Measurements from ENCODE around the gene WNT5B.

Gene WNT5B

GRCh38 chr12:1620092-1620491 is 8.9 kb upstream of the WNT5B start:
- Histone ChIP-seq H3K9ac (ENCODE audit: low read length) (no peak overlapping the region), H3K9me3 (ENCODE audit: low read length) (no peaks in the 10 kb centered on the region), H3K4me2 (ENCODE audit: low read length) (no peak overlapping the region), H2AFZ (ENCODE audit: low read length) (no peak overlapping the region), H4K20me1 (ENCODE audit: insufficient read depth, low read length) (no peaks in the 10 kb centered on the region), H3K4me1 (ENCODE audit: insufficient read depth, low read length, severe bottlenecking) (no peaks in the 10 kb centered on the region), H3F3A (ENCODE audit: insufficient read depth, low read length) (no peaks in the 10 kb centered on the region), H3K27ac (ENCODE audit: low read depth, low read length, poor library complexity, severe bottlenecking) (no peak overlapping the region), H3K79me2 (ENCODE audit: insufficient read depth, low read length) (no peaks in the 10 kb centered on the region), H3K4me3 (ENCODE audit: low read depth, low read length, poor library complexity, severe bottlenecking) (no peak overlapping the region), H3K9me2 (ENCODE audit: low read depth, low read length) (no peaks in the 10 kb centered on the region), H3K27me3 (ENCODE audit: insufficient read depth, low read length) (0 out of 2 replicates have a peak, but pooled peaks cover 5% of the 10 kb centered on the region), H3K36me3 (ENCODE audit: insufficient read depth, low read length) (no peaks in the 10 kb centered on the region)
- no peak for TF ChIP-seq EZH2 (IDR thresholded peaks at IDR 0.05; ENCODE audit: borderline replicate concordance, low read length)
- no peak for TF ChIP-seq CTCF (IDR thresholded peaks at IDR 0.05; ENCODE audit: low read length)

- Histone ChIP-seq H2AFZ (ENCODE audit: low read length) (no peak overlapping the region), H3K4me2 (ENCODE audit: low read length) (no peak overlapping the region), H3K9ac (ENCODE audit: low read length) (no peak overlapping the region), H3K27me3 (ENCODE audit: insufficient read depth, low read length) (peaks cover 6% of the 10 kb centered on the region; the same call in 1 of the 2 replicates), H3K4me3 (ENCODE audit: low read depth, low read length, poor library complexity, severe bottlenecking) (no peak overlapping the region), H3K36me3 (ENCODE audit: insufficient read depth, low read length) (no peaks in the 10 kb centered on the region), H3F3A (ENCODE audit: insufficient read depth, low read length) (no peaks in the 10 kb centered on the region), H3K4me1 (ENCODE audit: insufficient read depth, low read length, severe bottlenecking) (no peaks in the 10 kb centered on the region), H3K27ac (ENCODE audit: low read depth, low read length, poor library complexity, severe bottlenecking) (no peak overlapping the region), H3K79me2 (ENCODE audit: insufficient read depth, low read length) (no peaks in the 10 kb centered on the region), H4K20me1 (ENCODE audit: insufficient read depth, low read length) (no peaks in the 10 kb centered on the region), H3K9me3 (ENCODE audit: low read length) (no peaks in the 10 kb centered on the region), H3K9me2 (ENCODE audit: low read depth, low read length) (no peaks in the 10 kb centered on the region)
- no peak for TF ChIP-seq EZH2 (IDR thresholded peaks at IDR 0.05; ENCODE audit: borderline replicate concordance, low read length)
- no peak for TF ChIP-seq CTCF (IDR thresholded peaks at IDR 0.05; ENCODE audit: low read length)
Measured at GRCh38 chr12:1622406-1622805, 6.6 kb upstream of the WNT5B start.

- Histone ChIP-seq H3K4me2 (ENCODE audit: low read length) (peak overlapping the region; percentile 74), H3K36me3 (ENCODE audit: insufficient read depth, low read length) (no peaks in the 10 kb centered on the region), H3F3A (ENCODE audit: insufficient read depth, low read length) (no peaks in the 10 kb centered on the region), H4K20me1 (ENCODE audit: insufficient read depth, low read length) (no peaks in the 10 kb centered on the region), H3K79me2 (ENCODE audit: insufficient read depth, low read length) (no peaks in the 10 kb centered on the region), H3K9ac (ENCODE audit: low read length) (no peak overlapping the region), H3K9me2 (ENCODE audit: low read depth, low read length) (no peaks in the 10 kb centered on the region), H3K27ac (ENCODE audit: low read depth, low read length, poor library complexity, severe bottlenecking) (no peak overlapping the region), H3K4me1 (ENCODE audit: insufficient read depth, low read length, severe bottlenecking) (peaks cover 16% of the 10 kb centered on the region), H3K9me3 (ENCODE audit: low read length) (no peaks in the 10 kb centered on the region), H2AFZ (ENCODE audit: low read length) (no peak overlapping the region), H3K27me3 (ENCODE audit: insufficient read depth, low read length) (peaks cover 26% of the 10 kb centered on the region), H3K4me3 (ENCODE audit: low read depth, low read length, poor library complexity, severe bottlenecking) (peak overlapping the region; percentile 54)
- TF ChIP-seq EZH2 (IDR thresholded peaks at IDR 0.05; ENCODE audit: borderline replicate concordance, low read length): no peak
- peak; percentile 40 for TF ChIP-seq CTCF (IDR thresholded peaks at IDR 0.05; ENCODE audit: low read length)
Measured at GRCh38 chr12:1629338-1630132, 504 bp downstream of the WNT5B start.
